ENCODE measurements around the gene MS4A18. TPM values are rescaled to one million over a fixed set of nuclear protein-coding genes. Genes with fewer than 3 reads are reported as not detected.

The MS4A18 gene
- total RNA-seq, 1 experiment from 2014 or later: not detected

GRCh38 chr11:60763692-60764369 is 39.3 kb downstream of the MS4A18 start:
- no peak overlapping the region for H3K27ac ChIP-seq (ENCODE audit: low read depth, low read length)
- H3K27me3 ChIP-seq (ENCODE audit: insufficient read depth, low read length): no peaks in the 10 kb centered on the region
- H3K9me3 ChIP-seq (ENCODE audit: control insufficient read depth in 1 of 2, insufficient read depth in 1 of 2, low read depth in 1 of 2, low read length in 2 of 2): no peaks in the 10 kb centered on the region
- ChIA-PET CTCF (interaction anchor here (0.6 to 4.3 kb wide), 13 partner anchors 11 to 499 kb away, joined by 3 to 31 read pairs (median 6); partner anchors contain the start of gene MS4A8), POLR2A (no interaction called here), RAD21 (ENCODE audit: low non-redundant PET in 1 of 2, low total read pairs in 2 of 2, uncharacterized antibody in 2 of 2, unreplicated experiment in 2 of 2) (no interaction called here)
- ATAC-seq: no peak
- no peaks in the 10 kb centered on the region for H4K20me1 ChIP-seq (ENCODE audit: insufficient read depth)
- H3K9ac ChIP-seq (ENCODE audit: low read length): no peak overlapping the region
- peaks cover 8 to 10% of the 10 kb centered on the region in 2 experiments; a peak in 2 of 4 replicates for H3K4me1 ChIP-seq (ENCODE audit: control insufficient read depth in 1 of 2, insufficient read depth in 2 of 2, low read length in 2 of 2)
- H3K9me2 ChIP-seq (ENCODE audit: insufficient read depth): no peaks in the 10 kb centered on the region
- no peak for DNase-seq (ENCODE audit: low read depth, low spot score)
- intact Hi-C loops (cut with micrococcal nuclease): no loop called here
- BruUV-seq (replicated peaks): no TSS peak
- H3K4me3 ChIP-seq (replicated peaks in 1 of 2; ENCODE audit: low read depth in 1 of 2, low read length in 2 of 2): no peak overlapping the region
- TF ChIP-seq POLR2A (IDR thresholded peaks at IDR 0.05; ENCODE audit: borderline replicate concordance, extremely low read depth, insufficient read depth, insufficient read length) (no peak), REST (IDR thresholded peaks at IDR 0.05; ENCODE audit: low read depth) (no peak)
- no peak overlapping the region for H2AFZ ChIP-seq (ENCODE audit: low read depth, low read length, poor library complexity, severe bottlenecking)
- no peaks in the 10 kb centered on the region for H3K36me3 ChIP-seq (ENCODE audit: control insufficient read depth in 1 of 2, insufficient read depth in 2 of 2, low read length in 2 of 2)
- H3K79me2 ChIP-seq (ENCODE audit: insufficient read depth, low read length): no peaks in the 10 kb centered on the region
- H3K4me2 ChIP-seq (ENCODE audit: low read length): no peak overlapping the region

- no peaks in the 10 kb centered on the region for H4K20me1 ChIP-seq (ENCODE audit: insufficient read depth)
- no peaks in the 10 kb centered on the region for H3K79me2 ChIP-seq (ENCODE audit: insufficient read depth, low read length)
- H3K9ac ChIP-seq (ENCODE audit: low read length): no peak overlapping the region
- H3K27me3 ChIP-seq (ENCODE audit: insufficient read depth, low read length): no peaks in the 10 kb centered on the region
- H3K4me1 ChIP-seq (ENCODE audit: control insufficient read depth in 1 of 2, insufficient read depth in 2 of 2, low read length in 2 of 2): peaks cover 8 to 10% of the 10 kb centered on the region in 2 experiments; a peak in 2 of 4 replicates
- RAD21 ChIA-PET (ENCODE audit: low non-redundant PET in 1 of 2, low total read pairs in 2 of 2, uncharacterized antibody in 2 of 2, unreplicated experiment in 2 of 2): no interaction called here
- H3K4me2 ChIP-seq (ENCODE audit: low read length): no peak overlapping the region
- TF ChIP-seq, protein P1, sequence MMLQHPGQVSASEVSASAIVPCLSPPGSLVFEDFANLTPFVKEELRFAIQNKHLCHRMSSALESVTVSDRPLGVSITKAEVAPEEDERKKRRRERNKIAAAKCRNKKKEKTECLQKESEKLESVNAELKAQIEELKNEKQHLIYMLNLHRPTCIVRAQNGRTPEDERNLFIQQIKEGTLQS (IDR thresholded peaks at IDR 0.05): no peak
- TF ChIP-seq JUND (IDR thresholded peaks at IDR 0.05): no peak
- peak; percentile 97 for TF ChIP-seq SRF (IDR thresholded peaks at IDR 0.05; ENCODE audit: low read depth)
- H3K9me2 ChIP-seq (ENCODE audit: insufficient read depth): no peaks in the 10 kb centered on the region
- H3K27ac ChIP-seq (ENCODE audit: low read depth, low read length): no peak overlapping the region
- H3K36me3 ChIP-seq (ENCODE audit: control insufficient read depth in 1 of 2, insufficient read depth in 2 of 2, low read length in 2 of 2): no peaks in the 10 kb centered on the region
- DNase-seq (ENCODE audit: low read depth, low spot score) (no peak), ATAC-seq (no peak)
- POLR2A ChIA-PET: no interaction called here
- H2AFZ ChIP-seq (ENCODE audit: low read depth, low read length, poor library complexity, severe bottlenecking): no peak overlapping the region
- BruUV-seq (replicated peaks): no TSS peak
- H3K4me3 ChIP-seq (replicated peaks in 1 of 2; ENCODE audit: low read depth in 1 of 2, low read length in 2 of 2): no peak overlapping the region
- intact Hi-C loops (cut with micrococcal nuclease): no loop called here
- CTCF ChIA-PET: interaction anchor here (1.1 to 4.3 kb wide), 4 partner anchors 8 to 401 kb away, joined by 6 to 31 read pairs (median 17); partner anchors contain the start of gene MS4A15
- H3K9me3 ChIP-seq (ENCODE audit: control insufficient read depth in 1 of 2, insufficient read depth in 1 of 2, low read depth in 1 of 2, low read length in 2 of 2): no peaks in the 10 kb centered on the region
These were observed 40.4 kb downstream of the MS4A18 start for GRCh38 chr11:60764879-60765278.

Data from HCT116 (cell line).